UCSD-AML1 (cell line): Measurements from ENCODE around the gene PCDHGA5.
A peak's percentile ranks its signal among the peaks of the same experiment; 100 is the strongest.
"Not testable (repeated sequence)": the region's sequence is repeated elsewhere in the genome, so short reads cannot be mapped to it uniquely, and the experiment has no call there.

Experiments
- DNase-seq: peaks from one replicate; lab custom pipeline; 2025; ENCODE audit not compliant: unreplicated experiment; lab: John Stamatoyannopoulos, UW

PCDHGA5 gene

DNA sequence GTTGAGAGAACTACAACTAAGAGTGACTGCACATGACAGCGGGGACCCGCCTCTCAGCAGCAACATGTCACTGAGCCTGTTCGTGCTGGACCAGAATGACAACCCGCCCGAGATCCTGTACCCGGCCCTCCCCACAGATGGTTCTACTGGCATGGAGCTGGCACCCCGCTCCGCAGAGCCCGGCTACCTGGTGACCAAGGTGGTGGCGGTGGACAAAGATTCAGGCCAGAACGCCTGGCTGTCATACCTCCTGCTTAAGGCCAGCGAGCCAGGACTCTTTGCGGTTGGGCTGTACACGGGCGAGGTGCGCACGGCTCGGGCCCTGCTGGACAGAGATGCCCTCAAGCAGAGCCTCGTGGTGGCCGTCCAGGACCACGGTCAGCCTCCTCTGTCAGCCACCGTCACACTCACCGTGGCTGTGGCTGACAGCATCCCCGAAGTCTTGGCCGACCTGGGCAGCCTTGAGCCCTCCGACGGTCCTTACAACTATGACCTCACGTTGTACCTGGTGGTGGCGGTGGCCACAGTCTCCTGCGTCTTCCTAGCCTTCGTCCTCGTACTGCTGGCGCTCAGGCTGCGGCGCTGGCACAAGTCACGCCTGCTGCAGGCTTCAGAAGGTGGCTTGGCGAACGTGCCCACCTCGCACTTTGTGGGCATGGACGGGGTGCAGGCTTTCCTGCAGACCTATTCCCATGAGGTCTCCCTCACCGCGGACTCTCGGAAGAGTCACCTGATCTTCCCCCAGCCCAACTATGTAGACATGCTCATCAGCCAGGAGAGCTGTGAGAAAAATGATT lies 20.7 kb downstream of the PCDHGA5 start:
- no peak for DNase-seq

DNA sequence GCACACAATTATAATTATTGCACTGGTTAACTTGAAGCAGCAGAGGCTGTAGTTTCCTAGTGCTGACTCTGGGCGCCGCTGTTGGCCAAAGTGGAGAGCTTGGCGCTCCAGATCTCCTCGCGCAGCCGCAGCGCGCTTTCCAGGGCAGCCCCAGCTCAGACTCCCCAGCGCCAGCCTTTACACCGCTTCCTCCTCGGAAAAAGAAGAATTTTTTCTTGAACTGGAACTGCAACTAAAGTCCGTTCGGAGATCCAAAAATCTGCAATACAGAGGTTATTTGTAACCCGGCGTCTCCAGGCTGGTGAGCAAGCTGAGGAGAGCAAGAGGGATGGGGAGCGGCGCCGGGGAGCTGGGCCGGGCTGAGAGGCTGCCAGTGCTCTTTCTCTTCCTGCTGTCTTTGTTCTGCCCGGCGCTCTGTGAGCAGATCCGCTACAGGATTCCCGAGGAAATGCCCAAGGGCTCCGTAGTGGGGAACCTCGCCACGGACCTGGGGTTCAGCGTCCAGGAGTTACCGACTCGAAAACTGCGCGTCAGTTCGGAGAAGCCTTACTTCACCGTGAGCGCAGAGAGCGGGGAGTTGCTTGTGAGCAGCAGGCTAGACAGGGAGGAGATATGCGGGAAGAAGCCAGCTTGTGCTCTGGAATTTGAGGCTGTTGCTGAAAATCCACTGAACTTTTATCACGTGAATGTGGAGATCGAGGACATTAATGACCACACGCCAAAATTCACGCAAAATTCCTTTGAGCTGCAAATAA lies 23.8 kb downstream of the PCDHGA5 start, which contains the start of gene PCDHGB4:
Gene PCDHGB4 (plus strand): TSS at position 142 of the 755 bp plus-strand sequence. CDS start 187 bp downstream, at position 329.
- peak; percentile 50 for DNase-seq

- DNase-seq = no peak
Measured at GRCh38 chr5:141388661-141389060, 24.7 kb downstream of the PCDHGA5 start.

DNA sequence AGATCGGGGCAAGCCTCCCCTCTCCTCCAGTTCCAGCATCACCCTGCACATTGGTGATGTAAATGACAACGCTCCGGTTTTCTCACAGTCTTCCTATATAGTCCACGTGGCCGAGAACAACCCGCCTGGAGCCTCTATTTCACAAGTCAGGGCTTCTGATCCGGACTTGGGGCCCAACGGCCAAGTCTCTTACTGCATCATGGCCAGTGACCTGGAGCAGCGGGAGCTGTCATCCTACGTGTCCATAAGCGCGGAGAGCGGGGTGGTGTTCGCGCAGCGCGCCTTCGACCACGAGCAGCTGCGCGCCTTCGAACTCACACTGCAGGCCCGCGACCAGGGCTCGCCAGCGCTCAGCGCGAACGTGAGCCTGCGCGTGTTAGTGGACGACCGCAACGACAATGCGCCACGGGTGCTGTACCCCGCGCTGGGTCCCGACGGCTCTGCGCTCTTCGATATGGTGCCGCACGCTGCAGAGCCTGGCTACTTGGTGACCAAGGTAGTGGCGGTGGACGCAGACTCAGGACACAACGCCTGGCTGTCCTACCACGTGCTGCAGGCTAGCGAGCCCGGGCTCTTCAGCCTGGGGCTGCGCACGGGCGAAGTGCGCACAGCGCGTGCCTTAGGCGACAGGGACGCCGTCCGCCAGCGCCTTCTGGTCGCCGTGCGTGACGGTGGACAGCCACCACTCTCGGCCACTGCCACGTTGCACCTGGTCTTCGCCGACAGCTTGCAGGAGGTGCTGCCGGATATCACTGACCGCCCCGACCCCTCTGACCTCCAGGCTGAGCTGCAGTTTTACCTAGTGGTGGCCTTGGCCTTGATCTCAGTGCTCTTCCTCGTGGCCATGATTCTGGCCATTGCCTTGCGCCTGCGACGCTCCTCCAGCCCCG lies 25.4 kb downstream of the PCDHGA5 start:
- DNase-seq = no peak

- DNase-seq = no peak
Measured at GRCh38 chr5:141392429-141393198, 28.7 kb downstream of the PCDHGA5 start, which contains the start of gene PCDHGA8. Gene PCDHGA8 (plus strand): TSS chr5:141392633. CDS start chr5:141392814, 181 bp downstream.

GRCh38 chr5:141393267-141393666 lies 29.3 kb downstream of the PCDHGA5 start:
- DNase-seq = no peak

DNA sequence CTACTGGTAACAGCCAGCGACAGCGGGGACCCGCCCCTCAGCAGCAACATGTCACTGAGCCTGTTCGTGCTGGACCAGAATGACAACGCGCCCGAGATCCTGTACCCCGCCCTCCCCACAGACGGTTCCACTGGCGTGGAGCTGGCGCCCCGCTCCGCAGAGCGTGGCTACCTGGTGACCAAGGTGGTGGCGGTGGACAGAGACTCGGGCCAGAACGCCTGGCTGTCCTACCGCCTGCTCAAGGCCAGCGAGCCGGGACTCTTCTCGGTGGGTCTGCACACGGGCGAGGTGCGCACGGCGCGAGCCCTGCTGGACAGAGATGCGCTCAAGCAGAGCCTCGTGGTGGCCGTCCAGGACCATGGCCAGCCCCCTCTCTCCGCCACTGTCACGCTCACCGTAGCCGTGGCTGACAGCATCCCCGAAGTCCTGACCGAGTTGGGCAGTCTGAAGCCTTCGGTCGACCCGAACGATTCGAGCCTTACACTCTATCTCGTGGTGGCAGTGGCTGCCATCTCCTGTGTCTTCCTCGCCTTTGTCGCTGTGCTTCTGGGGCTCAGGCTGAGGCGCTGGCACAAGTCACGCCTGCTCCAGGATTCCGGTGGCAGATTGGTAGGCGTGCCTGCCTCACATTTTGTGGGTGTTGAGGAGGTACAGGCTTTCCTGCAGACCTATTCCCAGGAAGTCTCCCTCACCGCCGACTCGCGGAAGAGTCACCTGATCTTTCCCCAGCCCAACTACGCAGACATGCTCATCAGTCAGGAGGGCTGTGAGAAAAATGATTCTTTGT lies 30.6 kb downstream of the PCDHGA5 start:
- not testable (repeated sequence) for DNase-seq

GRCh38 chr5:141397756-141398551 lies 34.0 kb downstream of the PCDHGA5 start, which contains the start of gene PCDHGB5:
Gene PCDHGB5 (plus strand): TSS chr5:141397947. CDS start chr5:141398128, 181 bp downstream.
- DNase-seq = not testable (repeated sequence)

- DNase-seq = no peak
Measured at GRCh38 chr5:141398608-141399007, 34.6 kb downstream of the PCDHGA5 start.

DNA sequence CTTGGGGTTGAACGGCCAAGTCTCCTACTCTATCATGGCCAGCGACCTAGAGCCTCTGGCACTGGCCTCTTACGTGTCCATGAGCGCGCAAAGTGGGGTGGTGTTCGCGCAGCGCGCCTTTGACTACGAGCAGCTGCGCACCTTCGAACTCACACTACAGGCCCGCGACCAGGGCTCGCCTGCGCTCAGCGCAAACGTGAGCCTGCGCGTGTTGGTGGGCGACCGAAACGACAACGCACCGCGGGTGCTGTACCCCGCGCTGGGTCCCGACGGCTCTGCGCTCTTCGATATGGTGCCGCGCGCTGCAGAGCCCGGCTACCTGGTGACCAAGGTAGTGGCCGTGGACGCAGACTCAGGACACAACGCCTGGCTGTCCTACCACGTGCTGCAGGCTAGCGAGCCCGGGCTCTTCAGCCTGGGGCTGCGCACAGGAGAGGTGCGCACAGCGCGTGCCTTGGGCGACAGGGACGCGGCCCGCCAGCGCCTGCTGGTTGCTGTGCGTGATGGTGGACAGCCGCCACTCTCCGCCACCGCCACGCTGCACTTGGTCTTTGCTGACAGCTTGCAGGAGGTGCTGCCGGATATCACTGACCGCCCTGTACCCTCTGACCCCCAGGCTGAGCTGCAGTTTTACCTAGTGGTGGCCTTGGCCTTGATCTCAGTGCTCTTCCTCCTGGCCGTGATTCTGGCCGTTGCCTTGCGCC lies 35.7 kb downstream of the PCDHGA5 start:
- no peak for DNase-seq

DNA sequence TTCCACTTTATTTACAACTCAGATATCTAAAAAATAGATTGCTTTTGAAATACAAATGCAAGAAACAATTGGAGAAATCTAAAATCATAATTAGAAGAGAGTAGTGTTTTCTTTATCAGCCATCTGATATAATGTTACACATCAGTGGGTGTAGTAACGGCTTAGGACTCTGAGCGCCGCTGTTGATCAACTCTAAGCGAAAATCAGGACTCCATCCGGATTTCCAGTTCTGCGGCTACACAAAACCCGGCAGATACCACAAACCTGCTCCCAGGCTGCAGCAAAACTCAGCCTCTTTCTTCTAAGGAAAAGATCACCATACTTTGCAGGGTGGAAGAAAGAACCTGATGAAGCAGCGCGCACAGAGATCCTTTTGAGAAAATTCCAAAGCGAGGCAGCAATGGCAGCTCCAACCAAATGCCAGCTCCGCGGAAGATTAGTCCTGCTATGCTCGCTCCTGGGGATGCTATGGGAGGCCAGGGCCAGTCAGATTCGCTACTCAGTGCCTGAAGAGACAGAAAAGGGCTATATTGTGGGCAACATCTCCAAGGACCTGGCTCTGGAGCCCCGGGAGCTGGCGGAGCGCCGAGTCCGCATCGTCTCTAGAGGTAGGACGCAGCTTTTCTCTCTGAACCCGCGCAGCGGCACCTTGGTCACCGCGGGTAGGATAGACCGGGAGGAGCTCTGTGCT lies 38.7 kb downstream of the PCDHGA5 start, which contains the start of gene PCDHGA9:
Gene PCDHGA9 (plus strand): TSS at position 226 of the 691 bp plus-strand sequence. CDS start 175 bp downstream, at position 401.
- DNase-seq = no peak

DNA sequence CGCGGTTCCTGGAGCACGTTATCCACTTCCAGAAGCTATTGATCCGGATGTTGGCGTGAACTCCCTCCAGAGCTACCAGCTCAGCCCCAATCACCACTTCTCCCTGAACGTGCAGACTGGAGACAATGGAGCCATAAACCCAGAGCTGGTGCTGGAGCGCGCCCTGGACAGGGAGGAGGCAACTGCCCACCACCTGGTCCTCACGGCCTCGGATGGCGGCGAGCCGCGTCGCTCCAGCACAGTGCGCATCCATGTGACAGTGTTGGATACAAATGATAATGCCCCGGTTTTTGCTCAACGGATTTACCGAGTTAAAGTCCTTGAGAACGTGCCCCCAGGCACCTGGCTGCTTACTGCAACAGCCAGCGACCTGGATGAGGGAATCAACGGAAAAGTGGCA lies 39.4 kb downstream of the PCDHGA5 start:
- no peak for DNase-seq

- DNase-seq = not testable (repeated sequence)
Measured at GRCh38 chr5:141407790-141408505, 44.0 kb downstream of the PCDHGA5 start, which contains the start of gene PCDHGB6. Gene PCDHGB6 (plus strand): TSS chr5:141408021. CDS start chr5:141408203, 182 bp downstream.

GRCh38 chr5:141409598-141410306 lies 45.8 kb downstream of the PCDHGA5 start:
- DNase-seq = no peak

DNA sequence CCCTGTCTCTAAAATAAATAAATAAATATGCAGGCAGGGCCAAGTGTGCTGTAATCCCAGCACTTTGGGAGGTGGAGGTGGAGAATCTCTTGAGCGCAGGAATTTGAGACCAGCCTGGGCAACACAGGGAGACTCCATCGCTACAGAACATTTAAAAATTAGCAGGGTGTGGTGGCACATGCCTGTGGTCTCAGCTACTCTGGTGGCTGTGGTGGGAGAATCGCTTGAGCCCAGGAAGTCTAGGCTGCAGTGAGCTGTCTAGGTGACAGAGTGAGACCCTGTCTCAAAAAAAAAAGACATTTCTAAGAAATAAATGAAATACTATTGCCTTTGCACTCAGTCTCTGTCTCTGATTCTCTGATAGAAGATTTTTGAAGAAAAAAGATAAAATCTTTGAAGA lies 47.6 kb downstream of the PCDHGA5 start:
- no peak for DNase-seq
